HepG2 (cell line): ENCODE measurements around the gene CBX2. TPM values are rescaled to one million over a fixed set of nuclear protein-coding genes. Genes with fewer than 3 reads are reported as not detected.

Source experiments
- ELF1 ChIP-seq: sonication (generic); formaldehyde crosslinking; IDR thresholded peaks from 2 replicates; pipeline ENCODE4 v1.4.0; 2020; ENCODE audit warnings: missing genetic modification reagents
- ETV6 ChIP-seq: sonication (generic); formaldehyde crosslinking; conservative IDR thresholded peaks from 2 replicates; pipeline ENCODE4 v1.4.0; 2020; ENCODE audit warnings: missing genetic modification reagents
- FOXA1 ChIP-seq, 2 experiments: fragments of 450-650 bp in 1 of 2; sonication (generic) in 1 of 2; formaldehyde crosslinking in 1 of 2; IDR thresholded peaks; 2 replicates each; pipeline versions ENCODE4 v1.4.0 to v1.6.1; 2016 to 2020; ENCODE audit warnings: missing genetic modification reagents in 1 of 2
- NCOA1 ChIP-seq: sonication (generic); formaldehyde crosslinking; IDR thresholded peaks from 2 replicates; pipeline ENCODE4 v1.9.0; 2021; ENCODE audit warnings: missing genetic modification reagents
- RBM22 ChIP-seq: fragments of 200-400 bp; formaldehyde crosslinking; optimal IDR thresholded peaks from 2 replicates; pipeline ENCODE3; 2017; ENCODE audit warnings: mild to moderate bottlenecking, low read length, moderate library complexity
- SIN3B ChIP-seq: fragments of 150-350 bp; IDR thresholded peaks from 2 replicates; pipeline ENCODE4 v1.6.1; 2014; ENCODE audit warnings: low read length
- TAF15 ChIP-seq: fragments of 200-400 bp; formaldehyde crosslinking; IDR thresholded peaks from one replicate; pipeline ENCODE4 v1.6.1; 2018; ENCODE audit warnings: mild to moderate bottlenecking, low read depth, low read length; ENCODE audit not compliant: poor library complexity, severe bottlenecking
- ZFP36L2 ChIP-seq: sonication (generic); formaldehyde crosslinking; IDR thresholded peaks from 2 replicates; pipeline ENCODE4 v1.4.0; 2020; ENCODE audit warnings: missing genetic modification reagents
- ZNF468 ChIP-seq: sonication (generic); formaldehyde crosslinking; IDR thresholded peaks from 2 replicates; pipeline ENCODE4 v1.8.0; 2022; ENCODE audit warnings: mild to moderate bottlenecking, moderate library complexity, missing genetic modification reagents
- ZNF772 ChIP-seq: sonication (generic); formaldehyde crosslinking; IDR thresholded peaks from 2 replicates; pipeline ENCODE4 v1.5.0; 2020; ENCODE audit warnings: mild to moderate bottlenecking, missing genetic modification reagents
- ZZZ3 ChIP-seq: sonication (generic); formaldehyde crosslinking; IDR thresholded peaks from 2 replicates; pipeline ENCODE4 v1.4.0; 2020; ENCODE audit warnings: missing genetic modification reagents, mild to moderate bottlenecking, borderline replicate concordance
- polyA plus RNA-seq, 8 experiments: library from polyadenylated mRNA; depleted of rRNA in 3 of 8; stranded (reverse) in 7 of 8; unstranded in 1 of 8; fragments of >200 nt; fragmentation: Illumina TruSeq in 4 of 8; extraction: Trizol in 4 of 8; gene quantifications; 2 replicates each; pipeline versions ENCODE4 v1.2.1 to v1.2.3, GENCODE V29; 2011 to 2016; ENCODE audit warnings: low read depth in 4 of 8, missing spikeins in 1 of 8, mixed read lengths in 1 of 8; ENCODE audit not compliant: insufficient read depth in 1 of 8
- total RNA-seq, 5 experiments: library from RNA; depleted of rRNA; stranded (reverse); fragments of >200 nt; fragmentation: Illumina TruSeq; extraction: Trizol; gene quantifications; 2 replicates each; pipeline ENCODE4 v1.2.3, GENCODE V29; 2016; ENCODE audit warnings: low read depth in 1 of 5
- TF ChIP-seq, protein P1 (sequence below): sonication (generic); formaldehyde crosslinking; IDR thresholded peaks from 2 replicates; pipeline ENCODE4 v1.8.0; 2022; ENCODE audit warnings: missing genetic modification reagents, mild to moderate bottlenecking, borderline replicate concordance
- TF ChIP-seq, protein P2 (sequence below): IDR thresholded peaks from 2 replicates; pipeline ENCODE4 v1.6.1; 2016; ENCODE audit warnings: missing compliant biosample characterization, missing genetic modification reagents, borderline replicate concordance
- TF ChIP-seq, protein P3 (sequence below): sonication (generic); formaldehyde crosslinking; IDR thresholded peaks from 2 replicates; pipeline ENCODE4 v1.4.0; 2020; ENCODE audit warnings: missing genetic modification reagents

CBX2 gene
- total and polyA plus RNA-seq, 2 of the 13 experiments (the other 11 are each of a cell fraction or from before 2014, with no cell fraction given), result 14.5 to 31.1 TPM

DNA sequence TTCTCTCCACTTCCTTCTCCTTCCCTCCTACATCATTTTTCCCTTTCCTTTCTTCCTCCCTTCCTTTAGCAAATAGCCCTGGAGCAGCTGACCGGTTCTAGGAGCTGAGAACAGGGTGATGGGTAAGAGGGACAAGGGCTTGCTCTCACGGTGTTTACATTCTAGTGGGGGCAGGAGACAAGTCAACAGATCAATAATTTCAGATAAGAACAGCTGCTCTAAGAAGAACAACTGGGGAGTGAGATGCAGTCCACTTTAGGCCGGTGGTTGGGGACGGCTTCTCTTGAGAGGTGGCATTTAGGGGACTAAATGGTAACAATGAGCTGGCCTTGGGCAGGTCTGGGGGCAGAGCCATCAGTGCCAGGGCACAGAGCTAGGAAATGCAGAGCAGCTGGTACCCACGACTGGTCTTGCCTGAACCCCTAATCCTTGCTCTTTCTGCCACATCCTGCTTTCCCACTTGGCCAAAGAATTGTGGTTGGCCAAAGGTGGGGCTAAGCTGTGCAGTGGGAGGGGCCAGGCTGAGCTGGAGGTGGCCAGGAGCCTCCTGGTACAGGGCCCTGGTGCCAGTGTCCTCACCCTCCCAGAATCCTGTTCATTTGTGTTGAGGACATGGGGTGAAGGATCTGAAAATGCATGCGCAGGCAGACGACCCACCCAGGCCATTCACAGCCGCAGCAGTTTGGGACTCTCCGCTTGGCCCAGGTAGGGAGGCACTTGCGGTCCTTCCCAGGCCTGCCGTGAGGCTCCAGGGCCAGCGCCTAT lies 43.6 kb downstream of the CBX2 start (continued):
- TF ChIP-seq ZZZ3 (CRISPR knock-in tag) (no peak), NCOA1 (CRISPR knock-in tag) (0 out of 2 replicates have a peak, but pooled peaks have one; percentile 61), ZFP36L2 (CRISPR knock-in tag) (no peak), FOXA1 (IDR thresholded peaks at IDR 0.05) (peak; percentile 80), FOXA1 (CRISPR knock-in tag; IDR thresholded peaks at IDR 0.05) (peak; percentile 98), ZNF772 (CRISPR knock-in tag) (peak; percentile 60; the same call in 1 of the 2 replicates), ZNF468 (no peak), ETV6 (CRISPR knock-in tag) (no peak), TAF15 (no peak), SIN3B (no peak), RBM22 (no peak), ELF1 (CRISPR knock-in tag) (peak; percentile 48; the same call in 1 of the 2 replicates)
- TF ChIP-seq, protein P1, sequence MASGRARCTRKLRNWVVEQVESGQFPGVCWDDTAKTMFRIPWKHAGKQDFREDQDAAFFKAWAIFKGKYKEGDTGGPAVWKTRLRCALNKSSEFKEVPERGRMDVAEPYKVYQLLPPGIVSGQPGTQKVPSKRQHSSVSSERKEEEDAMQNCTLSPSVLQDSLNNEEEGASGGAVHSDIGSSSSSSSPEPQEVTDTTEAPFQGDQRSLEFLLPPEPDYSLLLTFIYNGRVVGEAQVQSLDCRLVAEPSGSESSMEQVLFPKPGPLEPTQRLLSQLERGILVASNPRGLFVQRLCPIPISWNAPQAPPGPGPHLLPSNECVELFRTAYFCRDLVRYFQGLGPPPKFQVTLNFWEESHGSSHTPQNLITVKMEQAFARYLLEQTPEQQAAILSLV, result no peak
- TF ChIP-seq, protein P2, sequence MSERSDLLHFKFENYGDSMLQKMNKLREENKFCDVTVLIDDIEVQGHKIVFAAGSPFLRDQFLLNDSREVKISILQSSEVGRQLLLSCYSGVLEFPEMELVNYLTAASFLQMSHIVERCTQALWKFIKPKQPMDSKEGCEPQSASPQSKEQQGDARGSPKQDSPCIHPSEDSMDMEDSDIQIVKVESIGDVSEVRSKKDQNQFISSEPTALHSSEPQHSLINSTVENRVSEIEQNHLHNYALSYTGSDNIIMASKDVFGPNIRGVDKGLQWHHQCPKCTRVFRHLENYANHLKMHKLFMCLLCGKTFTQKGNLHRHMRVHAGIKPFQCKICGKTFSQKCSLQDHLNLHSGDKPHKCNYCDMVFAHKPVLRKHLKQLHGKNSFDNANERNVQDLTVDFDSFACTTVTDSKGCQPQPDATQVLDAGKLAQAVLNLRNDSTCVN (CRISPR knock-in tag), result peak; percentile 59; the same call in 1 of the 2 replicates
- TF ChIP-seq, protein P3, sequence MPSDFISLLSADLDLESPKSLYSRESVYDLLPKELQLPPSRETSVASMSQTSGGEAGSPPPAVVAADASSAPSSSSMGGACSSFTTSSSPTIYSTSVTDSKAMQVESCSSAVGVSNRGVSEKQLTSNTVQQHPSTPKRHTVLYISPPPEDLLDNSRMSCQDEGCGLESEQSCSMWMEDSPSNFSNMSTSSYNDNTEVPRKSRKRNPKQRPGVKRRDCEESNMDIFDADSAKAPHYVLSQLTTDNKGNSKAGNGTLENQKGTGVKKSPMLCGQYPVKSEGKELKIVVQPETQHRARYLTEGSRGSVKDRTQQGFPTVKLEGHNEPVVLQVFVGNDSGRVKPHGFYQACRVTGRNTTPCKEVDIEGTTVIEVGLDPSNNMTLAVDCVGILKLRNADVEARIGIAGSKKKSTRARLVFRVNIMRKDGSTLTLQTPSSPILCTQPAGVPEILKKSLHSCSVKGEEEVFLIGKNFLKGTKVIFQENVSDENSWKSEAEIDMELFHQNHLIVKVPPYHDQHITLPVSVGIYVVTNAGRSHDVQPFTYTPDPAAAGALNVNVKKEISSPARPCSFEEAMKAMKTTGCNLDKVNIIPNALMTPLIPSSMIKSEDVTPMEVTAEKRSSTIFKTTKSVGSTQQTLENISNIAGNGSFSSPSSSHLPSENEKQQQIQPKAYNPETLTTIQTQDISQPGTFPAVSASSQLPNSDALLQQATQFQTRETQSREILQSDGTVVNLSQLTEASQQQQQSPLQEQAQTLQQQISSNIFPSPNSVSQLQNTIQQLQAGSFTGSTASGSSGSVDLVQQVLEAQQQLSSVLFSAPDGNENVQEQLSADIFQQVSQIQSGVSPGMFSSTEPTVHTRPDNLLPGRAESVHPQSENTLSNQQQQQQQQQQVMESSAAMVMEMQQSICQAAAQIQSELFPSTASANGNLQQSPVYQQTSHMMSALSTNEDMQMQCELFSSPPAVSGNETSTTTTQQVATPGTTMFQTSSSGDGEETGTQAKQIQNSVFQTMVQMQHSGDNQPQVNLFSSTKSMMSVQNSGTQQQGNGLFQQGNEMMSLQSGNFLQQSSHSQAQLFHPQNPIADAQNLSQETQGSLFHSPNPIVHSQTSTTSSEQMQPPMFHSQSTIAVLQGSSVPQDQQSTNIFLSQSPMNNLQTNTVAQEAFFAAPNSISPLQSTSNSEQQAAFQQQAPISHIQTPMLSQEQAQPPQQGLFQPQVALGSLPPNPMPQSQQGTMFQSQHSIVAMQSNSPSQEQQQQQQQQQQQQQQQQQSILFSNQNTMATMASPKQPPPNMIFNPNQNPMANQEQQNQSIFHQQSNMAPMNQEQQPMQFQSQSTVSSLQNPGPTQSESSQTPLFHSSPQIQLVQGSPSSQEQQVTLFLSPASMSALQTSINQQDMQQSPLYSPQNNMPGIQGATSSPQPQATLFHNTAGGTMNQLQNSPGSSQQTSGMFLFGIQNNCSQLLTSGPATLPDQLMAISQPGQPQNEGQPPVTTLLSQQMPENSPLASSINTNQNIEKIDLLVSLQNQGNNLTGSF (CRISPR knock-in tag), result peak; percentile 25; the same call in 1 of the 2 replicates
